LNCaP clone FGC (cell line): Measurements from ENCODE around the gene SNX13.

Source experiments
- DNase-seq: peaks from one replicate; pipeline ENCODE4 v3.0.0-alpha.2; 2011; ENCODE audit warnings: low read depth
- H3K4me3 ChIP-seq: 2 replicates; pipeline ENCODE4 v1.5.1; 2011; ENCODE audit warnings: mild to moderate bottlenecking, low read depth, low read length, control low read depth
- CTCF ChIP-seq: IDR thresholded peaks from 2 replicates; pipeline ENCODE4 v1.5.1; 2012; ENCODE audit warnings: mild to moderate bottlenecking; ENCODE audit not compliant: control insufficient read depth, insufficient read depth; ENCODE audit errors: extremely low read depth

Gene SNX13

GRCh38 chr7:17965603-17966002 is 25.3 kb upstream of the SNX13 start:
- DNase-seq, result no peak
- no peak for TF ChIP-seq CTCF
- no peak overlapping the region for H3K4me3 ChIP-seq

- no peak overlapping the region for H3K4me3 ChIP-seq
- no peak for TF ChIP-seq CTCF
- no peak for DNase-seq
Observed at GRCh38 chr7:17963281-17963680, 23.0 kb upstream of the SNX13 start.

GRCh38 chr7:17962652-17963051 is 22.4 kb upstream of the SNX13 start:
- TF ChIP-seq CTCF, result no peak
- DNase-seq, result no peak

GRCh38 chr7:17957871-17958270 is 17.6 kb upstream of the SNX13 start:
- no peak for DNase-seq
- H3K4me3 ChIP-seq, result no peak overlapping the region
- no peak for TF ChIP-seq CTCF

More at GRCh38 chr7:17962652-17963051, 22.4 kb upstream of the SNX13 start:
- no peak overlapping the region for H3K4me3 ChIP-seq

GRCh38 chr7:17952387-17952786 is 12.1 kb upstream of the SNX13 start:
- H3K4me3 ChIP-seq, result no peak overlapping the region
- TF ChIP-seq CTCF, result no peak
- DNase-seq, result no peak

- DNase-seq, result no peak
- H3K4me3 ChIP-seq, result no peak overlapping the region
- no peak for TF ChIP-seq CTCF
Observed at GRCh38 chr7:17951742-17952254, 11.5 kb upstream of the SNX13 start.

- DNase-seq, result no peak
Observed at GRCh38 chr7:17948526-17949238, 8.4 kb upstream of the SNX13 start.

More at GRCh38 chr7:17948526-17949238, 8.4 kb upstream of the SNX13 start:
- H3K4me3 ChIP-seq, result no peak overlapping the region
- no peak for TF ChIP-seq CTCF
